H9 (cell line): ENCODE measurements around the gene ADSL. TPM values are rescaled to one million over a fixed set of nuclear protein-coding genes. Genes with fewer than 3 reads are reported as not detected.

Source experiments
- DNase-seq: peaks from one replicate; pipeline ENCODE4 v3.0.0-alpha.2; 2017
- H2AFZ ChIP-seq: one replicate; pipeline ENCODE4 v1.6.1; 2013; ENCODE audit warnings: mild to moderate bottlenecking, low read length, control low read depth, moderate library complexity
- H2AK5ac ChIP-seq: 2 replicates; pipeline ENCODE4 v1.6.1; 2013; ENCODE audit warnings: low read length, control low read depth, mixed read lengths; ENCODE audit not compliant: insufficient read length
- H2BK120ac ChIP-seq: one replicate; pipeline ENCODE4 v1.6.1; 2013; ENCODE audit warnings: low read depth, mild to moderate bottlenecking, low read length, control low read depth, inconsistent platforms; ENCODE audit not compliant: poor library complexity, severe bottlenecking
- H2BK12ac ChIP-seq: 2 replicates; pipeline ENCODE4 v1.6.1; 2013; ENCODE audit warnings: low read length, control low read depth, mixed read lengths, low read depth; ENCODE audit not compliant: insufficient read length
- H2BK15ac ChIP-seq: 2 replicates; pipeline ENCODE4 v1.6.1; 2013; ENCODE audit warnings: low read depth, low read length, control low read depth
- H2BK20ac ChIP-seq: one replicate; pipeline ENCODE4 v1.6.1; 2013; ENCODE audit warnings: low read depth, mild to moderate bottlenecking, low read length, control low read depth, inconsistent platforms; ENCODE audit not compliant: poor library complexity, severe bottlenecking
- H2BK5ac ChIP-seq: 2 replicates; pipeline ENCODE4 v1.6.1; 2013; ENCODE audit warnings: low read length, control low read depth, mixed read lengths; ENCODE audit not compliant: insufficient read length
- H3K14ac ChIP-seq: 2 replicates; pipeline ENCODE4 v1.6.1; 2013; ENCODE audit warnings: low read length, control low read depth; ENCODE audit not compliant: insufficient read depth
- H3K18ac ChIP-seq: 2 replicates; pipeline ENCODE4 v1.6.1; 2013; ENCODE audit warnings: low read depth, mild to moderate bottlenecking, mixed read lengths, low read length, control low read depth; ENCODE audit not compliant: insufficient read length
- H3K23ac ChIP-seq: 2 replicates; pipeline ENCODE4 v1.6.1; 2013; ENCODE audit warnings: low read length, control low read depth, mixed read lengths, low read depth; ENCODE audit not compliant: insufficient read length
- H3K23me2 ChIP-seq: 2 replicates; pipeline ENCODE4 v1.6.1; 2013; ENCODE audit warnings: low read depth, mild to moderate bottlenecking, mixed read lengths, low read length, control low read depth; ENCODE audit not compliant: insufficient read length, poor library complexity, severe bottlenecking
- H3K27ac ChIP-seq: 2 replicates; pipeline ENCODE4 v1.5.1; 2013; ENCODE audit warnings: low read length, control low read depth, mixed read lengths, low read depth; ENCODE audit not compliant: insufficient read length
- H3K27me3 ChIP-seq: 2 replicates; pipeline ENCODE4 v1.6.1; 2013; ENCODE audit warnings: low read length, control low read depth, inconsistent platforms; ENCODE audit not compliant: insufficient read depth
- H3K4ac ChIP-seq: 2 replicates; pipeline ENCODE4 v1.6.1; 2013; ENCODE audit warnings: low read depth, mild to moderate bottlenecking, control low read depth, inconsistent platforms, low read length, moderate library complexity
- H3K4me1 ChIP-seq: 2 replicates; pipeline ENCODE4 v1.6.1; 2013; ENCODE audit warnings: low read length, control low read depth, inconsistent platforms; ENCODE audit not compliant: insufficient read depth
- H3K4me2 ChIP-seq: 2 replicates; pipeline ENCODE4 v1.6.1; 2013; ENCODE audit warnings: low read length, control low read depth, mixed read lengths; ENCODE audit not compliant: insufficient read length, insufficient read depth
- H3K56ac ChIP-seq: 2 replicates; pipeline ENCODE4 v1.6.1; 2013; ENCODE audit warnings: low read depth, mild to moderate bottlenecking, mixed read lengths, low read length, control low read depth; ENCODE audit not compliant: insufficient read length
- H3K79me1 ChIP-seq: 2 replicates; pipeline ENCODE4 v1.6.1; 2013; ENCODE audit warnings: low read depth, mild to moderate bottlenecking, moderate library complexity, low read length, control low read depth, inconsistent platforms; ENCODE audit not compliant: insufficient read depth, poor library complexity, severe bottlenecking
- H3K79me2 ChIP-seq: 2 replicates; pipeline ENCODE4 v1.6.1; 2013; ENCODE audit warnings: low read length, control low read depth, inconsistent platforms; ENCODE audit not compliant: insufficient read depth
- H3K9ac ChIP-seq: 2 replicates; pipeline ENCODE4 v1.6.1; 2013; ENCODE audit warnings: low read length, control low read depth, mixed read lengths; ENCODE audit not compliant: insufficient read length; ENCODE audit errors: extremely low read depth
- H3K9me3 ChIP-seq: one replicate; pipeline ENCODE4 v1.6.1; 2013; ENCODE audit warnings: low read depth, low read length, inconsistent platforms; ENCODE audit not compliant: control insufficient read depth
- H3T11ph ChIP-seq: one replicate; pipeline ENCODE4 v1.6.1; 2013; ENCODE audit warnings: mild to moderate bottlenecking, low read length, control low read depth, inconsistent platforms
- H4K20me1 ChIP-seq: one replicate; pipeline ENCODE4 v1.6.1; 2013; ENCODE audit not compliant: control insufficient read depth, insufficient read length, insufficient read depth
- H4K5ac ChIP-seq: 2 replicates; pipeline ENCODE4 v1.6.1; 2013; ENCODE audit warnings: low read depth, mild to moderate bottlenecking, mixed read lengths, low read length, control low read depth; ENCODE audit not compliant: insufficient read length
- H4K8ac ChIP-seq: replicated peaks from 2 replicates; pipeline ENCODE4 v1.6.1; 2013; ENCODE audit warnings: low read length, control low read depth, mixed read lengths, low read depth; ENCODE audit not compliant: insufficient read length
- H4K91ac ChIP-seq: 2 replicates; pipeline ENCODE4 v1.6.1; 2013; ENCODE audit warnings: low read depth, mild to moderate bottlenecking, moderate library complexity, mixed read lengths, low read length, control low read depth; ENCODE audit not compliant: insufficient read length
- H3K27ac Mint-ChIP-seq, 3 experiments: 2 replicates in 2 of 3; 3 replicates in 1 of 3; pipeline ENCODE4 v1.8.0; 2020 to 2021; ENCODE audit warnings: mixed read lengths in 3 of 3, mild to moderate bottlenecking in 1 of 3, moderate library complexity in 1 of 3
- H3K27me3 Mint-ChIP-seq: 2 replicates; pipeline ENCODE4 v1.8.0; 2021; ENCODE audit warnings: low read depth, mild to moderate bottlenecking, moderate library complexity, mixed read lengths
- H3K36me3 Mint-ChIP-seq, 3 experiments: 2 replicates in 2 of 3; 3 replicates in 1 of 3; pipeline ENCODE4 v1.8.0; 2020 to 2021; ENCODE audit warnings: low read depth in 3 of 3, mixed read lengths in 3 of 3; ENCODE audit not compliant: insufficient read depth in 1 of 3
- H3K4me1 Mint-ChIP-seq, 2 experiments: 2 replicates each; pipeline ENCODE4 v1.8.0; 2020; ENCODE audit warnings: mixed read lengths in 2 of 2
- H3K4me3 Mint-ChIP-seq, 2 experiments: 2 replicates in 1 of 2; 3 replicates in 1 of 2; pipeline ENCODE4 v1.8.0; 2020 to 2021; ENCODE audit warnings: mild to moderate bottlenecking in 2 of 2, mixed read lengths in 2 of 2, moderate library complexity in 1 of 2
- H3K9me3 Mint-ChIP-seq, 2 experiments: 2 replicates in 1 of 2; 3 replicates in 1 of 2; pipeline ENCODE4 v1.8.0; 2020; ENCODE audit warnings: mild to moderate bottlenecking in 2 of 2, mixed read lengths in 2 of 2, moderate library complexity in 1 of 2
- WGBS: extraction: QIAGEN DNeasy Blood & Tissue Kit; methylation state at CpG from one replicate; pipeline ENCODE4 v1.1.7; 2013; ENCODE audit warnings: missing lambda C conversion rate, low lambda C conversion rate, mixed read lengths; ENCODE audit not compliant: insufficient read length; ENCODE audit errors: extremely low coverage; 5-methylcytosine and 5-hydroxymethylcytosine counted together
- total RNA-seq: library from RNA; stranded (reverse); gene quantifications from 2 replicates; pipeline ENCODE4 v1.2.1, GENCODE V29; 2021
- TF ChIP-seq, protein P1 (sequence below): fragments of 200-600 bp; sonication (generic); conservative IDR thresholded peaks from 3 replicates; pipeline ENCODE4 v1.8.0; 2021; ENCODE audit warnings: antibody characterized with exemption, mild to moderate bottlenecking

ADSL gene
- total RNA-seq, 1 experiment from 2014 or later = 175 TPM

DNA sequence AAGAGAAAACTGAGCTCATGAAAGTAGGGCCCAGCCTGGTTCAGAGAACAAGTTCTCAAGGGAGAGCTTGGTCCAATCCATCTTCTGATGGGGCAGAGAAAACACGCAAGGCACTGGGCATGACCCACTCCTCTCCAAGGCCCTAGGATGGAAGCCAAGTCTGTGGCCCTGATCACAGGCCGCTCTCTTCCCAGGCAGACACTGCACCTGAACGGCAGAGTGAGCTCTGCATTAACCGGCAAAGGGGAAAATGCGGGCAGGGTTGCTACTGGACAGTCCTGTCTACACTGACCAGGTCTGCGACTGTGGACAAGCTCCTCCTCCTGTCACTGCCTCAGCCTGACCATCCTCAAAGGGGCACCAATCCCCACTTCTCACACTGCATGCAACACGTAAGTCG, 73.4 kb downstream of the ADSL start:
- H3K27me3 ChIP-seq = no peaks in the 10 kb centered on the region
- no peak overlapping the region for H2BK20ac ChIP-seq
- H3K9ac ChIP-seq = no peak overlapping the region
- no peak overlapping the region for H2BK12ac ChIP-seq
- H2BK15ac ChIP-seq = no peak overlapping the region
- H3T11ph ChIP-seq = no peak overlapping the region
- no peak overlapping the region for H3K4ac ChIP-seq
- Mint-ChIP-seq H3K4me3 (no peak overlapping the region), H3K36me3 (peaks cover 21 to 57% (median 52%) of the 10 kb centered on the region in 3 experiments), H3K4me1 (0 out of 4 replicates have a peak, but pooled peaks cover 2 to 6% of the 10 kb centered on the region in 2 experiments), H3K9me3 (no peaks in the 10 kb centered on the region), H3K27ac (peak overlapping the region in 2 of 3 experiments; percentile 64 to 68; a peak in 2 of 7 replicates), H3K27me3 (no peaks in the 10 kb centered on the region; the same call in 1 of the 2 replicates)
- no peaks in the 10 kb centered on the region for H3K79me2 ChIP-seq
- no peak overlapping the region for H3K4me2 ChIP-seq
- H2AK5ac ChIP-seq = no peak overlapping the region
- H3K79me1 ChIP-seq = no peaks in the 10 kb centered on the region
- no peaks in the 10 kb centered on the region for H4K20me1 ChIP-seq
- H3K23ac ChIP-seq = no peak overlapping the region
- no peak overlapping the region for H3K56ac ChIP-seq
- H3K4me1 ChIP-seq = no peaks in the 10 kb centered on the region
- no peak overlapping the region for H2AFZ ChIP-seq
- no CpG with 5 or more reads among the region's 8 CpGs for WGBS
- no peak overlapping the region for H2BK5ac ChIP-seq
- no peak overlapping the region for H3K18ac ChIP-seq
- no peak overlapping the region for H4K8ac ChIP-seq
- no peaks in the 10 kb centered on the region for H3K23me2 ChIP-seq
- H2BK120ac ChIP-seq = no peak overlapping the region
- H3K27ac ChIP-seq = no peak overlapping the region
- TF ChIP-seq, protein P1, sequence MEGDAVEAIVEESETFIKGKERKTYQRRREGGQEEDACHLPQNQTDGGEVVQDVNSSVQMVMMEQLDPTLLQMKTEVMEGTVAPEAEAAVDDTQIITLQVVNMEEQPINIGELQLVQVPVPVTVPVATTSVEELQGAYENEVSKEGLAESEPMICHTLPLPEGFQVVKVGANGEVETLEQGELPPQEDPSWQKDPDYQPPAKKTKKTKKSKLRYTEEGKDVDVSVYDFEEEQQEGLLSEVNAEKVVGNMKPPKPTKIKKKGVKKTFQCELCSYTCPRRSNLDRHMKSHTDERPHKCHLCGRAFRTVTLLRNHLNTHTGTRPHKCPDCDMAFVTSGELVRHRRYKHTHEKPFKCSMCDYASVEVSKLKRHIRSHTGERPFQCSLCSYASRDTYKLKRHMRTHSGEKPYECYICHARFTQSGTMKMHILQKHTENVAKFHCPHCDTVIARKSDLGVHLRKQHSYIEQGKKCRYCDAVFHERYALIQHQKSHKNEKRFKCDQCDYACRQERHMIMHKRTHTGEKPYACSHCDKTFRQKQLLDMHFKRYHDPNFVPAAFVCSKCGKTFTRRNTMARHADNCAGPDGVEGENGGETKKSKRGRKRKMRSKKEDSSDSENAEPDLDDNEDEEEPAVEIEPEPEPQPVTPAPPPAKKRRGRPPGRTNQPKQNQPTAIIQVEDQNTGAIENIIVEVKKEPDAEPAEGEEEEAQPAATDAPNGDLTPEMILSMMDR = no peak
- H4K91ac ChIP-seq = no peak overlapping the region
- no peak for DNase-seq
- no peak overlapping the region for H3K14ac ChIP-seq
- H3K9me3 ChIP-seq = no peaks in the 10 kb centered on the region
- no peak overlapping the region for H4K5ac ChIP-seq
